K562 (cell line): ENCODE data around the gene KANK2. TPM values are rescaled to one million over a fixed set of nuclear protein-coding genes. Genes with fewer than 3 reads are reported as not detected.

Source experiments
- ASH1L ChIP-seq: fragments of 450-650 bp; IDR thresholded peaks from 2 replicates; pipeline ENCODE4 v1.6.1; 2018; ENCODE audit warnings: borderline replicate concordance, mild to moderate bottlenecking, low read depth; ENCODE audit not compliant: partially characterized antibody
- DEAF1 ChIP-seq: fragments of 450-650 bp; formaldehyde crosslinking; IDR thresholded peaks from 2 replicates; pipeline ENCODE4 v1.4.0; 2020; ENCODE audit warnings: mild to moderate bottlenecking, moderate library complexity
- ETS2 ChIP-seq: IDR thresholded peaks from 2 replicates; pipeline ENCODE4 v1.6.1; 2016; ENCODE audit warnings: borderline replicate concordance, missing genetic modification characterization, mild to moderate bottlenecking, moderate library complexity, missing compliant biosample characterization; ENCODE audit not compliant: poor library complexity, severe bottlenecking
- KDM1A ChIP-seq, 2 experiments: fragments of 450-650 bp; IDR thresholded peaks; 2 replicates each; pipeline ENCODE4 v1.6.1; 2016; ENCODE audit warnings: mild to moderate bottlenecking in 2 of 2
- LCOR ChIP-seq: sonication (generic); formaldehyde crosslinking; IDR thresholded peaks from 2 replicates; pipeline ENCODE4 v1.8.0; 2022; ENCODE audit warnings: mild to moderate bottlenecking, missing genetic modification reagents
- MAZ ChIP-seq, 2 experiments: fragments of 450-650 bp in 1 of 2; sonication (generic) in 1 of 2; formaldehyde crosslinking; IDR thresholded peaks in 1 of 2; conservative IDR thresholded peaks in 1 of 2; 2 replicates each; pipeline versions ENCODE4 v1.4.0 to v1.5.0; 2020; ENCODE audit warnings: mild to moderate bottlenecking in 1 of 2, missing genetic modification reagents in 1 of 2
- NFATC3 ChIP-seq: fragments of 450-650 bp; IDR thresholded peaks from 2 replicates; pipeline ENCODE4 v1.6.1; 2017; ENCODE audit warnings: mild to moderate bottlenecking
- PHF8 ChIP-seq: fragments of 200-600 bp; sonication (generic); IDR thresholded peaks from 2 replicates; pipeline ENCODE4 v1.6.1; 2012; ENCODE audit warnings: mixed run types, mild to moderate bottlenecking, inconsistent platforms, low read length, moderate library complexity, borderline replicate concordance
- POLR3G ChIP-seq: IDR thresholded peaks from 2 replicates; pipeline ENCODE4 v1.6.1; 2011; ENCODE audit not compliant: insufficient read length, insufficient replicate concordance; ENCODE audit errors: extremely low read depth
- POU5F1 ChIP-seq: fragments of 150-350 bp; IDR thresholded peaks from 2 replicates; pipeline ENCODE4 v1.6.1; 2014; ENCODE audit warnings: borderline replicate concordance, low read length, low read depth, mild to moderate bottlenecking; ENCODE audit not compliant: partially characterized antibody
- PYGO2 ChIP-seq: fragments of 450-650 bp; IDR thresholded peaks from 2 replicates; pipeline ENCODE4 v1.6.1; 2016; ENCODE audit warnings: mild to moderate bottlenecking, missing genetic modification characterization, moderate library complexity, missing compliant biosample characterization
- SP1 ChIP-seq: sonication (generic); formaldehyde crosslinking; IDR thresholded peaks from 2 replicates; pipeline ENCODE4 v1.8.1; 2022; ENCODE audit warnings: mild to moderate bottlenecking, missing genetic modification reagents
- TFAP4 ChIP-seq: sonication (generic); formaldehyde crosslinking; IDR thresholded peaks from 2 replicates; pipeline ENCODE4 v1.8.0; 2022; ENCODE audit warnings: missing genetic modification reagents, mild to moderate bottlenecking, moderate library complexity, borderline replicate concordance
- ZHX1 ChIP-seq: fragments of 150-350 bp; conservative IDR thresholded peaks from 2 replicates; pipeline ENCODE4 v1.6.1; 2014; ENCODE audit warnings: low read length
- ZNF668 ChIP-seq: fragments of 250-450 bp; sonication (Bioruptor Pico); IDR thresholded peaks from 2 replicates; pipeline ENCODE4 v1.8.0; 2022; ENCODE audit warnings: mild to moderate bottlenecking, inconsistent platforms
- ZNF830 ChIP-seq: fragments of 250-450 bp; sonication (Bioruptor Pico); IDR thresholded peaks from 2 replicates; pipeline ENCODE4 v1.5.0; 2021; ENCODE audit warnings: mild to moderate bottlenecking
- polyA plus RNA-seq, 8 experiments: library from polyadenylated mRNA; depleted of rRNA in 4 of 8; stranded (reverse) in 5 of 8; unstranded in 3 of 8; fragments of >200 nt; fragmentation: Nextera tagmentation in 2 of 8; fragmentation: Illumina TruSeq in 1 of 8; extraction: Ambion mirVana in 2 of 8; extraction: Trizol in 1 of 8; gene quantifications; 2 replicates each; pipeline versions ENCODE4 v1.2.1 to v1.2.3, GENCODE V29; 2011 to 2014; ENCODE audit warnings: inconsistent platforms in 1 of 8, missing spikeins in 1 of 8
- total RNA-seq, 7 experiments: library from RNA; depleted of rRNA in 6 of 7; stranded (reverse); fragments of >200 nt in 6 of 7; fragmentation: Illumina TruSeq in 2 of 7; extraction: Trizol in 2 of 7; gene quantifications; 2 replicates each; pipeline versions ENCODE4 v1.2.1 to v1.2.3, GENCODE V29; 2011 to 2021; ENCODE audit warnings: low replicate concordance in 1 of 7

Gene KANK2
- total and polyA plus RNA-seq, 9 of the 15 experiments (the other 6 are each of a cell fraction or from before 2014, with no cell fraction given) = 4.4 to 47.8 (median 21.3) TPM

- TF ChIP-seq DEAF1 (CRISPR knock-in tag) (no peak), ASH1L (no peak), POLR3G (no peak), ZNF668 (CRISPR knock-in tag) (no peak), ZHX1 (no peak), ZNF830 (CRISPR knock-in tag) (no peak), NFATC3 (no peak), PYGO2 (no peak), TFAP4 (CRISPR knock-in tag) (peak; percentile 54; the same call in 1 of the 2 replicates), LCOR (no peak), SP1 (peak; percentile 82), PHF8 (no peak; the same call in 1 of the 2 replicates), ETS2 (tag) (no peak), MAZ (CRISPR knock-in tag; conservative IDR thresholded peaks at IDR 0.05 in 1 of 2, IDR thresholded peaks at IDR 0.05 in 1 of 2) (0 out of 4 replicates have a peak, but pooled peaks of 1 of the 2 experiments have one; percentile 12), POU5F1 (no peak), KDM1A (IDR thresholded peaks at IDR 0.05) (no peak)
Measured at GRCh38 chr19:11242864-11243797, 45.8 kb upstream of the KANK2 start (continued).
